Neuronal stem cell (in vitro differentiated cells): ENCODE data around the gene CKAP2L.

Source experiments
- DNase-seq: peaks from one replicate; pipeline ENCODE4 v3.0.0-alpha.2; 2013; ENCODE audit warnings: low spot score
- H2AFZ ChIP-seq: one replicate; pipeline ENCODE4 v1.6.1; 2013; ENCODE audit warnings: mild to moderate bottlenecking, low read length, inconsistent platforms
- H2AK5ac ChIP-seq: 2 replicates; pipeline ENCODE4 v1.6.1; 2013; ENCODE audit warnings: low read depth, mild to moderate bottlenecking, inconsistent platforms, low read length, moderate library complexity, mixed read lengths
- H2BK120ac ChIP-seq: 2 replicates; pipeline ENCODE4 v1.6.1; 2013; ENCODE audit warnings: low read depth, mild to moderate bottlenecking, inconsistent platforms, low read length, moderate library complexity, mixed read lengths
- H2BK12ac ChIP-seq: one replicate; pipeline ENCODE4 v1.6.1; 2013; ENCODE audit warnings: low read length, inconsistent platforms
- H2BK15ac ChIP-seq: 2 replicates; pipeline ENCODE4 v1.6.1; 2013; ENCODE audit warnings: mild to moderate bottlenecking, low read length, inconsistent platforms, mixed read lengths
- H2BK5ac ChIP-seq: one replicate; pipeline ENCODE4 v1.6.1; 2013; ENCODE audit warnings: inconsistent platforms, mild to moderate bottlenecking, low read length, moderate library complexity
- H3K14ac ChIP-seq: one replicate; pipeline ENCODE4 v1.6.1; 2013; ENCODE audit warnings: low read length, inconsistent platforms
- H3K18ac ChIP-seq: 2 replicates; pipeline ENCODE4 v1.6.1; 2013; ENCODE audit warnings: low read length, inconsistent platforms
- H3K23ac ChIP-seq: 2 replicates; pipeline ENCODE4 v1.6.1; 2013; ENCODE audit warnings: low read depth, mild to moderate bottlenecking, mixed read lengths, low read length, inconsistent platforms; ENCODE audit not compliant: poor library complexity
- H3K27ac ChIP-seq: replicated peaks from 3 replicates; pipeline ENCODE4 v1.5.1; 2013; ENCODE audit warnings: low read length, inconsistent platforms
- H3K27me3 ChIP-seq, 3 experiments: 2 replicates each; pipeline ENCODE4 v1.6.1; 2013; ENCODE audit warnings: low read length in 3 of 3, mild to moderate bottlenecking in 2 of 3, inconsistent platforms in 1 of 3, low read depth in 1 of 3, mixed read lengths in 1 of 3, moderate library complexity in 1 of 3; ENCODE audit not compliant: control insufficient read depth in 3 of 3, insufficient read depth in 3 of 3
- H3K36me3 ChIP-seq, 2 donors: replicated peaks in 1 of 2; 2 replicates each; pipeline ENCODE4 v1.6.1; 2013; ENCODE audit warnings: low read length in 2 of 2; ENCODE audit not compliant: control insufficient read depth in 2 of 2, insufficient read depth in 2 of 2
- H3K4ac ChIP-seq: 2 replicates; pipeline ENCODE4 v1.6.1; 2013; ENCODE audit warnings: inconsistent platforms, mild to moderate bottlenecking, low read length, moderate library complexity
- H3K4me1 ChIP-seq, 2 donors: 1 replicate in 1 of 2; 2 replicates in 1 of 2; pipeline ENCODE4 v1.6.1; 2013; ENCODE audit warnings: low read length in 2 of 2, low read depth in 1 of 2; ENCODE audit not compliant: control insufficient read depth in 2 of 2, insufficient read depth in 1 of 2
- H3K4me2 ChIP-seq: one replicate; pipeline ENCODE4 v1.6.1; 2013; ENCODE audit warnings: mild to moderate bottlenecking, low read length, inconsistent platforms; ENCODE audit not compliant: insufficient read depth, poor library complexity, severe bottlenecking
- H3K4me3 ChIP-seq, 2 donors: 2 replicates each; pipeline ENCODE4 v1.5.1; 2013; ENCODE audit warnings: low read length in 2 of 2, mild to moderate bottlenecking in 2 of 2, inconsistent platforms in 1 of 2, moderate library complexity in 1 of 2
- H3K79me1 ChIP-seq: one replicate; pipeline ENCODE4 v1.6.1; 2013; ENCODE audit warnings: low read depth, mild to moderate bottlenecking, inconsistent platforms, low read length, moderate library complexity
- H3K9ac ChIP-seq: one replicate; pipeline ENCODE4 v1.6.1; 2013; ENCODE audit warnings: mild to moderate bottlenecking, low read depth, low read length, inconsistent platforms; ENCODE audit not compliant: poor library complexity
- H3K9me3 ChIP-seq, 2 donors: replicated peaks in 1 of 2; 2 replicates each; pipeline versions ENCODE3 to v1.6.1; 2013; ENCODE audit warnings: low read length in 2 of 2, mild to moderate bottlenecking in 2 of 2, inconsistent platforms in 1 of 2, low read depth in 1 of 2, mixed read lengths in 1 of 2, moderate library complexity in 1 of 2; ENCODE audit not compliant: control insufficient read depth in 2 of 2, insufficient read depth in 1 of 2
- H4K8ac ChIP-seq: one replicate; pipeline ENCODE4 v1.6.1; 2013; ENCODE audit warnings: low read depth, mild to moderate bottlenecking, inconsistent platforms, low read length, moderate library complexity
- H4K91ac ChIP-seq: one replicate; pipeline ENCODE4 v1.6.1; 2013; ENCODE audit warnings: low read length, low read depth, mild to moderate bottlenecking, inconsistent platforms; ENCODE audit not compliant: poor library complexity
- WGBS, 2 donors: extraction: QIAGEN DNeasy Blood & Tissue Kit; methylation state at CpG; one replicate each; pipeline ENCODE4 v1.1.7; 2013; ENCODE audit warnings: missing lambda C conversion rate in 2 of 2, mixed read lengths in 1 of 2; ENCODE audit not compliant: insufficient read length in 2 of 2, insufficient replicate concordance in 1 of 2; ENCODE audit errors: extremely low coverage in 2 of 2; 5-methylcytosine and 5-hydroxymethylcytosine counted together

CKAP2L gene

GRCh38 chr2:112791019-112791418 is 26.6 kb upstream of the CKAP2L start:
- Histone ChIP-seq H4K91ac (no peak overlapping the region), H3K27me3 (no peaks in the 10 kb centered on the region)
- no CpG with 5 or more reads among the region's 3 CpGs for WGBS, 2 donors

DNA sequence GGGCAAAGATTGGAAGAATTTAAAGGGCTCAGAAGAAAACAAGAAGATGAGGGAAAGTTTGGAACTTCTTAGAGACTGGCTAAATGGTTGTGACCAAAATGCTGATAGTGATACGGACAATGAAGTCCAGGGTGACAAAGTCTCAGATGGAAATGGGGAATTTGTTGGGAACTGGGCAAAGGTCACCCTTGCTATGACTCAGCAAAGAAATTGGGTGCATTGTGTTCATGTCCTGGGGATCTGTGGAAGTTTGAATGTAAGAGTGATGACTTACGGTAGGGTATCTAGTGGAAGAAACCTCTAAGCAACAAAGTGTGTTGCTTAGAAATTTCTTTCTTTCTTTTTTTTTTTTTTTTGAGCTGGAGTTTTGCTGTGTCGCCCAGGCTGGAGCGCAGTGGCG is 25.9 kb upstream of the CKAP2L start:
- no peaks in the 10 kb centered on the region for H3K36me3 ChIP-seq
- no peak overlapping the region for H2BK120ac ChIP-seq
- H3K27me3 ChIP-seq = no peaks in the 10 kb centered on the region
- H3K4me3 ChIP-seq = no peak overlapping the region
- H4K8ac ChIP-seq = no peak overlapping the region
- H2AFZ ChIP-seq = no peak overlapping the region
- WGBS, 2 donors = no CpG with 5 or more reads among the region's 5 CpGs
- H2AK5ac ChIP-seq = no peak overlapping the region
- H3K9me3 ChIP-seq = no peaks in the 10 kb centered on the region
- no peak overlapping the region for H3K14ac ChIP-seq
- H3K4me2 ChIP-seq = no peak overlapping the region
- H3K9ac ChIP-seq = no peak overlapping the region
- no peak overlapping the region for H2BK15ac ChIP-seq
- no peak overlapping the region for H4K91ac ChIP-seq
- DNase-seq = no peak
- H2BK5ac ChIP-seq = no peak overlapping the region
- no peak overlapping the region for H3K4ac ChIP-seq
- H2BK12ac ChIP-seq = no peak overlapping the region
- H3K23ac ChIP-seq = no peak overlapping the region
- no peaks in the 10 kb centered on the region for H3K79me1 ChIP-seq
- no peak overlapping the region for H3K18ac ChIP-seq
- peaks cover 0 to 2% of the 10 kb centered on the region in 2 donors for H3K4me1 ChIP-seq
- no peak overlapping the region for H3K27ac ChIP-seq

More at GRCh38 chr2:112791019-112791418, 26.6 kb upstream of the CKAP2L start:
- Histone ChIP-seq H2AK5ac (no peak overlapping the region), H4K8ac (no peak overlapping the region), H2BK120ac (no peak overlapping the region), H2AFZ (no peak overlapping the region), H3K9me3 (no peaks in the 10 kb centered on the region), H3K4me3 (no peak overlapping the region), H3K36me3 (no peaks in the 10 kb centered on the region), H3K27ac (no peak overlapping the region), H3K79me1 (no peaks in the 10 kb centered on the region), H3K4ac (no peak overlapping the region), H2BK12ac (no peak overlapping the region), H3K18ac (no peak overlapping the region), H3K4me2 (no peak overlapping the region), H3K23ac (no peak overlapping the region), H3K9ac (no peak overlapping the region), H3K4me1 (no peaks in the 10 kb centered on the region), H2BK15ac (no peak overlapping the region), H3K14ac (no peak overlapping the region), H2BK5ac (no peak overlapping the region)
- no peak for DNase-seq

GRCh38 chr2:112789186-112789585 is 24.8 kb upstream of the CKAP2L start:
- WGBS, 2 donors = no CpG with 5 or more reads among the region's 1 CpG
- Histone ChIP-seq H3K9ac (no peak overlapping the region), H2BK15ac (no peak overlapping the region), H3K4me2 (no peak overlapping the region), H3K9me3 (no peaks in the 10 kb centered on the region), H2BK120ac (no peak overlapping the region), H3K4me1 (peaks cover under 1 to 6% of the 10 kb centered on the region in 2 donors), H2AFZ (no peak overlapping the region), H2BK12ac (no peak overlapping the region), H4K8ac (no peak overlapping the region), H3K4ac (no peak overlapping the region), H4K91ac (no peak overlapping the region), H3K79me1 (no peaks in the 10 kb centered on the region), H3K18ac (no peak overlapping the region), H2BK5ac (no peak overlapping the region), H2AK5ac (no peak overlapping the region), H3K27ac (no peak overlapping the region), H3K27me3 (no peaks in the 10 kb centered on the region), H3K14ac (no peak overlapping the region), H3K36me3 (no peaks in the 10 kb centered on the region), H3K4me3 (no peak overlapping the region), H3K23ac (no peak overlapping the region)
- DNase-seq = no peak

GRCh38 chr2:112788653-112789052 is 24.2 kb upstream of the CKAP2L start:
- H3K14ac ChIP-seq = no peak overlapping the region
- no peak overlapping the region for H3K18ac ChIP-seq
- H3K4ac ChIP-seq = no peak overlapping the region
- no peak overlapping the region for H2BK15ac ChIP-seq
- no peak overlapping the region for H2BK12ac ChIP-seq
- no peak overlapping the region for H2BK5ac ChIP-seq
- no peak overlapping the region for H4K91ac ChIP-seq
- no peak overlapping the region for H3K4me3 ChIP-seq
- H3K79me1 ChIP-seq = no peaks in the 10 kb centered on the region
- H3K4me2 ChIP-seq = no peak overlapping the region
- no CpG with 5 or more reads among the region's 3 CpGs for WGBS, 2 donors
- peaks cover 3 to 6% of the 10 kb centered on the region in 2 donors for H3K4me1 ChIP-seq
- no peaks in the 10 kb centered on the region for H3K36me3 ChIP-seq
- no peak overlapping the region for H3K23ac ChIP-seq
- H3K27ac ChIP-seq = no peak overlapping the region
- H3K9ac ChIP-seq = no peak overlapping the region
- no peak overlapping the region for H2BK120ac ChIP-seq
- no peak for DNase-seq
- no peak overlapping the region for H4K8ac ChIP-seq
- H2AK5ac ChIP-seq = no peak overlapping the region
- H2AFZ ChIP-seq = no peak overlapping the region
- H3K9me3 ChIP-seq = no peaks in the 10 kb centered on the region
- H3K27me3 ChIP-seq = no peaks in the 10 kb centered on the region
